Ectodermal cell (in vitro differentiated cells): ENCODE data around the gene KRABD2.
A peak's percentile ranks its signal among the peaks of the same experiment; 100 is the strongest.
"Not testable (repeated sequence)": the region's sequence is repeated elsewhere in the genome, so short reads cannot be mapped to it uniquely, and the experiment has no call there.

Experiments used
- H3K27ac ChIP-seq: 2 replicates; pipeline ENCODE4 v1.7.0; 2013; ENCODE audit warnings: mild to moderate bottlenecking, low read depth, low read length; ENCODE audit not compliant: insufficient read depth, poor library complexity, severe bottlenecking
- H3K27me3 ChIP-seq: 2 replicates; pipeline ENCODE4 v1.7.0; 2013; ENCODE audit warnings: mild to moderate bottlenecking, low read length; ENCODE audit not compliant: insufficient read depth, control insufficient read depth, poor library complexity, severe bottlenecking
- H3K36me3 ChIP-seq: one replicate; pipeline ENCODE4 v1.7.0; 2013; ENCODE audit warnings: low read length; ENCODE audit not compliant: control insufficient read depth, insufficient read depth
- H3K4me1 ChIP-seq: one replicate; pipeline ENCODE4 v1.7.0; 2013; ENCODE audit warnings: low read length; ENCODE audit not compliant: control insufficient read depth, insufficient read depth
- H3K4me3 ChIP-seq: 2 replicates; pipeline ENCODE4 v1.7.0; 2013; ENCODE audit warnings: low read depth, low read length, control low read depth; ENCODE audit not compliant: insufficient read depth
- H3K9me3 ChIP-seq: 2 replicates; pipeline ENCODE4 v1.7.0; 2013; ENCODE audit warnings: mild to moderate bottlenecking, low read length, moderate library complexity; ENCODE audit not compliant: control insufficient read depth
- WGBS, 2 experiments: methylation state at CpG; one replicate each; pipeline ENCODE4 v1.1.7; 2013; ENCODE audit warnings: missing lambda C conversion rate in 2 of 2; 5-methylcytosine and 5-hydroxymethylcytosine counted together

KRABD2 gene

DNA sequence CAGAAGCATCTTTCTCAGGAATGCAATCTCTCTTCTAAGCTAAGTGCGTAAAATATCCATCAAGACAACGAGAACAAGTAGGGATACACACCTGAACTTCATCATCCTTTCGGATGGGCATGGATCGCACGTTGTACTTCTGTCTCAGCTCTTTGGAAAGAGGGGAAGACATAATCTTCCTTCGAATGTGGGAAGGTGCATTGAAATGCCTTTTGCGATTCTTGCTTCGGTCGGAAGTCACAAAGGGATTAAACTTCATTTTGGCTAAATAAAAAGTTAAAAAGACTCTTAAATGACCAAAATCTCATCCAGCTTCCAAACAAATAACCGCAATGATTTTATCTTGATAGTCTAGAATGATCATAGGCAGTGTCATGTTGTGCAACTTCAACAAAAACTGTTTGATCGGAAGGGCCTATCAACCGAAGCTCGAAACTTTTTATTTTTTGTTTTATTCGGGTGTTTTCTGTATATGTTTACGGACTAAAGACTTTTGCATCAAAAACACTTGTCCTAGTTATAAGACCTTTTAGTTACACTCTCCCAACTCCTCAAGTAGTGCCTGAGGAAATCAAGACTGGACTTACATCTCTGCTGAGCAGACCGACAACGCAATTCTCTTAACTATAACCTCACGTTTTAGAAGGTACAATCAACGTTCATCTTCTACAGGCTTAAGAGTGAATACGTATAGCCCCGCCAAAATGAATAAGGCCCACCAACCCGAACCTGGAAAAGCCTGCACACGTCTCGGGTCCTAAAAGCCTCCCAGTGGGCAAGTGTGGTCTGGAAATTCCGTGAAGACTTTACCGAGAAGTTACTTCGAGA is 5.8 kb upstream of the KRABD2 start:
- peaks cover 35% of the 10 kb centered on the region for H3K36me3 ChIP-seq
- WGBS, 2 experiments, result 18 to 22% methylated on average over 27 of the region's 27 CpGs
- H3K27ac ChIP-seq, result peak overlapping the region; percentile 91
- no peaks in the 10 kb centered on the region for H3K9me3 ChIP-seq
- no peaks in the 10 kb centered on the region for H3K27me3 ChIP-seq
- peaks cover 4% of the 10 kb centered on the region for H3K4me1 ChIP-seq
- H3K4me3 ChIP-seq, result peak overlapping the region; percentile 93

DNA sequence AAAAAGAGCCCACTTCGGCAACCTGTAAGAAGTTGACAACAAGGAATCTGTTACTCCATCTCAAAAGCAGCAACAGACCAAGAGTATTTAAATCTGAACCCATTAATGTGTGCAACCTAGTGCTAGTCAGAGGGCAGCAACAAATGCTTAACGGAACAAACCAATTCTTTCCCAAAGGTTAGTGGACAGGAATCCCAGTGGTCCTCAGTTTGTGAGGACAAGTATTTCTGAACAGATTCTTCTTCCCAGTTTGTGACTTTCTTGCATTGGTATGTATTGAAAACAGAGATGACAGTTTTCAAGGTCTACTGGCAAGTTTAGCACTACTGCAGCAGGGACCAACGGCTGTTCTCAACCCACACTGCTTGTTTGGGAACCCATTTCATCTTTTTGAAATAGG is 3.5 kb upstream of the KRABD2 start:
- 94 to 96% methylated on average over 3 of the region's 3 CpGs for WGBS, 2 experiments
- no peak overlapping the region for H3K4me3 ChIP-seq

GRCh38 chr17:8378117-8378516 is 1.6 kb upstream of the KRABD2 start:
- not testable (repeated sequence) for H3K27ac ChIP-seq, H3K9me3 ChIP-seq, H3K27me3 ChIP-seq, H3K4me1 ChIP-seq, H3K4me3 ChIP-seq
- H3K36me3 ChIP-seq, result peaks cover 38% of the 10 kb centered on the region
- 93 to 95% methylated on average over 8 of the region's 8 CpGs for WGBS, 2 experiments

More for the DNA sequence above, 3.5 kb upstream of the KRABD2 start:
- no peaks in the 10 kb centered on the region for H3K9me3 ChIP-seq
- no peak overlapping the region for H3K27ac ChIP-seq
- H3K36me3 ChIP-seq, result peaks cover 38% of the 10 kb centered on the region
- peaks cover 9% of the 10 kb centered on the region for H3K4me1 ChIP-seq
- H3K27me3 ChIP-seq, result no peaks in the 10 kb centered on the region

- no peak overlapping the region for H3K4me3 ChIP-seq
- H3K9me3 ChIP-seq, result no peaks in the 10 kb centered on the region
- peaks cover 38% of the 10 kb centered on the region for H3K36me3 ChIP-seq
- no peak overlapping the region for H3K27ac ChIP-seq
- H3K27me3 ChIP-seq, result no peaks in the 10 kb centered on the region
- H3K4me1 ChIP-seq, result peaks cover 9% of the 10 kb centered on the region
- 91 to 98% methylated on average over 4 of the region's 4 CpGs for WGBS, 2 experiments
These were observed 918 bp upstream of the KRABD2 start for GRCh38 chr17:8377422-8377821.

DNA sequence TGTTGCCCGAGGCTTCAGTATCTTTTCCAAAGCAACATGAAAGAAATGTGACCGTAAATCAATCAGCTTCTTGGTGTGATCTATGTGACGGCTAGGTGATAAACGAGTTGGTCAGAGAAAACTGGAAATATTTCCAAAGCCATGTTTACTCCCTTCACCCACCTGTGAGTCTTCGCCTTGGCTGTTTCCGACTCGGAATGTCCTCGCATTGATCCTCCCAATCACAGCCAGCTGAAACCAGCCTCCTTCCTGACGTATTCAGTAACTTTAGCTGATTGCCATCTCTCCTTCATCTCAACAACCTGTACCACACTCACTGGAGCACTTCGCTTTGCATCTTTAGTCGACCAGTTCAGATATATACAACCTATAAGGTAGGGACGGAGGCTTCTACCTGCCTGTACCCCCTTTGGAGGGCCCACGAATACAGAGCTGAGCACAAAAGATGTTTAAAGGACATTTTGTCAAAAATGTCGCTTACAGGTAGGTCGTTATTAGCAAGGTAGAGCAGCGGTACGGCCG is 705 bp downstream of the KRABD2 start:
- Histone ChIP-seq H3K36me3 (peaks cover 38% of the 10 kb centered on the region), H3K4me3 (peak overlapping the region; percentile 75), H3K27me3 (no peaks in the 10 kb centered on the region), H3K4me1 (peaks cover 6% of the 10 kb centered on the region), H3K9me3 (no peaks in the 10 kb centered on the region), H3K27ac (peak overlapping the region; percentile 89)
- WGBS, 2 experiments, result 82 to 85% methylated on average over 18 of the region's 18 CpGs

DNA sequence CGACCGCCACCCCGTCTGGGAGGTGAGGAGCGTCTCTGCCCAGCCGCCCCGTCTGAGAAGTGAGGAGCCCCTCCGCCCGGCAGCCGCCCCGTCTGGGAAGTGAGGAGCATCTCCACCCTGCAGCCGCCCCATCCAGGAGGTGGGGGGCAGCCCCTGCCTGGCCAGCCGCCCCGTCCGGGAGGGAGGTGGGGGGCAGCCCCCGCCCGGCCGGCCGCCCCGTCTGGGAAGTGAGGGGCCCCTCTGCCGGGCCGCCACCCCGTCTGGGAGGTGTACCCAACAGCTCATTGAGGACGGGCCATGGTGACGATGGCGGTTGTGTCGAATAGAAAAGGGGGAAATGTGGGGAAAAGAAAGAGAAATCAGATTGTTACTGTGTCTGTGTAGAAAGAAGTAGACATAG is 2.6 kb downstream of the KRABD2 start:
- not testable (repeated sequence) for H3K4me1 ChIP-seq, H3K27ac ChIP-seq, H3K9me3 ChIP-seq, H3K4me3 ChIP-seq, H3K27me3 ChIP-seq
- peaks cover 27% of the 10 kb centered on the region for H3K36me3 ChIP-seq
- 97 to 98% methylated on average over 24 to 26 of the region's 26 CpGs for WGBS, 2 experiments

GRCh38 chr17:8372422-8372821 is 4.1 kb downstream of the KRABD2 start:
- Histone ChIP-seq H3K36me3 (peaks cover 26% of the 10 kb centered on the region), H3K27ac (no peak overlapping the region)
- 93 to 94% methylated on average over 7 of the region's 7 CpGs for WGBS, 2 experiments

DNA sequence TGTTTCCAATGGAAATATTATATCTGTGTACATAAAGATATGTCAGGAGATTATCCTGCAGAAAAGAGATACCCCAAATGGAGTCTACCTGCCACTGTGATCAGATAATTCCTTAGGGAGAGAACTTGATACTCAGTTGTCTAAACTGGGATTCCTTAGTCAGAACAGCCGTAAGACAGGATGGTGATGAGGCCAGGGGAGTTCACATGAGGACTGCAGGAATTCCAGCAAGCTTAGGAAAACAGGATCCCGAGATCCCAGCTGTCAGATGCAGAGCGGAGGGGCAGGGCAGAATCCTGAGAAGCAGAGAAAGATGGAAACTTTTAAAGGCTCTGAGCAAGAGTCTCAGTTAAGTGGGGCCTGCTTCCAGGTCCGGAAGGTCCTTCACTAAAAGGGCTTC is 4.7 kb downstream of the KRABD2 start:
- no peak overlapping the region for H3K27ac ChIP-seq
- H3K27me3 ChIP-seq, result no peaks in the 10 kb centered on the region
- peaks cover 6% of the 10 kb centered on the region for H3K4me1 ChIP-seq
- no peaks in the 10 kb centered on the region for H3K9me3 ChIP-seq
- H3K36me3 ChIP-seq, result peaks cover 22% of the 10 kb centered on the region
- WGBS, 2 experiments, result 90 to 94% methylated on average over 4 of the region's 4 CpGs
- H3K4me3 ChIP-seq, result no peak overlapping the region

More at GRCh38 chr17:8372422-8372821, 4.1 kb downstream of the KRABD2 start:
- Histone ChIP-seq H3K27me3 (no peaks in the 10 kb centered on the region), H3K9me3 (no peaks in the 10 kb centered on the region), H3K4me1 (peaks cover 6% of the 10 kb centered on the region), H3K4me3 (no peak overlapping the region)

DNA sequence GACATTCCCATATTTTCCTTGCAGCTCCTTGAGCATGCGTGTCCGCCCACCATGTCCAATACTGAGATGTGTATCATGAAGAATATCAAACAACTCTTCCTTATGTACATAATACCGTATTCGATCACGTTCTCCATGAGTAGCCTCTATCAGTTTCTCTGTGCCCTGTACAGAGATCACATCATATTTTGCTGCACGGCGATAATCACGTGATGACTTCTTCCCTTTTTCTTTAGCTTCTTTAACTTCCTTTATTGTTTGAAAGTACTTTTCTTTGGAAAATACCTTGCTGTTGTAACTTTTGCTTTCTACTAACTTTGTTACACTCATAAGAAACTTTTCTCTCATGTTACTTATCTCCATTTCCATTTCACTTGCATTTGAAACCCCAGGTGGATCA is 6.6 kb downstream of the KRABD2 start:
- H3K4me3 ChIP-seq, result no peak overlapping the region
- WGBS, 2 experiments, result 94 to 98% methylated on average over 8 of the region's 8 CpGs
- no peaks in the 10 kb centered on the region for H3K9me3 ChIP-seq
- H3K36me3 ChIP-seq, result peaks cover 22% of the 10 kb centered on the region
- no peaks in the 10 kb centered on the region for H3K4me1 ChIP-seq
- no peaks in the 10 kb centered on the region for H3K27me3 ChIP-seq
- no peak overlapping the region for H3K27ac ChIP-seq

- no peak overlapping the region for H3K27ac ChIP-seq
- WGBS, 2 experiments, result 95 to 98% methylated on average over 3 of the region's 3 CpGs
- no peak overlapping the region for H3K4me3 ChIP-seq
- H3K36me3 ChIP-seq, result peaks cover 22% of the 10 kb centered on the region
- H3K4me1 ChIP-seq, result no peaks in the 10 kb centered on the region
- H3K27me3 ChIP-seq, result no peaks in the 10 kb centered on the region
- H3K9me3 ChIP-seq, result no peaks in the 10 kb centered on the region
These were observed 8.3 kb downstream of the KRABD2 start for GRCh38 chr17:8368193-8368592.
